Skeletal muscle tissue (tissue), 4 donors: ENCODE data around the gene ARID2. TPM values are rescaled to one million over a fixed set of nuclear protein-coding genes. Genes with fewer than 3 reads are reported as not detected.

Experiments
- H3K27ac ChIP-seq: one replicate; pipeline ENCODE4 v1.7.0; 2013; ENCODE audit warnings: mild to moderate bottlenecking, low read depth, low read length, inconsistent platforms
- H3K27me3 ChIP-seq, 3 donors: one replicate each; pipeline ENCODE4 v1.7.0; 2013; ENCODE audit warnings: low read length in 3 of 3; ENCODE audit not compliant: control insufficient read depth in 3 of 3, insufficient read depth in 3 of 3
- H3K36me3 ChIP-seq, 3 donors: one replicate each; pipeline ENCODE4 v1.7.0; 2013; ENCODE audit warnings: low read length in 3 of 3; ENCODE audit not compliant: control insufficient read depth in 3 of 3, insufficient read depth in 3 of 3
- H3K4me1 ChIP-seq, 3 donors: one replicate each; pipeline ENCODE4 v1.7.0; 2013; ENCODE audit warnings: low read length in 3 of 3, mild to moderate bottlenecking in 3 of 3; ENCODE audit not compliant: control insufficient read depth in 3 of 3, insufficient read depth in 3 of 3
- H3K4me3 ChIP-seq, 3 donors: one replicate each; pipeline ENCODE4 v1.7.0; 2013; ENCODE audit warnings: low read length in 3 of 3
- H3K9ac ChIP-seq, 3 donors: one replicate each; pipeline ENCODE4 v1.7.0; 2013; ENCODE audit warnings: low read length in 3 of 3, mild to moderate bottlenecking in 3 of 3, moderate library complexity in 2 of 3, low read depth in 1 of 3
- H3K9me3 ChIP-seq, 3 donors: one replicate each; pipeline ENCODE4 v1.7.0; 2013; ENCODE audit warnings: low read length in 3 of 3; ENCODE audit not compliant: control insufficient read depth in 3 of 3
- total RNA-seq: library from RNA; depleted of rRNA; stranded (reverse); fragments of >200 nt; gene quantifications from one replicate; pipeline ENCODE4 v1.2.3, GENCODE V29; 2014
- donor health status: Osteomylitis.

Gene ARID2
- total RNA-seq, 1 donor from 2014 or later: 43.3 TPM

GRCh38 chr12:45756666-45757065 is 27.2 kb downstream of the ARID2 start:
- Histone ChIP-seq H3K36me3 (no peaks in the 10 kb centered on the region), H3K9me3 (no peaks in the 10 kb centered on the region), H3K4me3 (no peak overlapping the region), H3K27me3 (no peaks in the 10 kb centered on the region), H3K9ac (no peak overlapping the region), H3K4me1 (peaks cover 5 to 7% (median 6%) of the 10 kb centered on the region in 3 donors), H3K27ac (no peak overlapping the region)

- H3K9ac ChIP-seq: no peak overlapping the region
- no peaks in the 10 kb centered on the region for H3K9me3 ChIP-seq
- H3K4me1 ChIP-seq: peaks cover 5 to 7% (median 6%) of the 10 kb centered on the region in 3 donors
- no peaks in the 10 kb centered on the region for H3K36me3 ChIP-seq
- H3K27ac ChIP-seq: no peak overlapping the region
- H3K27me3 ChIP-seq: no peaks in the 10 kb centered on the region
- no peak overlapping the region for H3K4me3 ChIP-seq
Observed at GRCh38 chr12:45757172-45757571, 27.7 kb downstream of the ARID2 start.

- H3K4me1 ChIP-seq: no peaks in the 10 kb centered on the region
- H3K9me3 ChIP-seq: no peaks in the 10 kb centered on the region
- H3K9ac ChIP-seq: no peak overlapping the region
- no peak overlapping the region for H3K27ac ChIP-seq
- H3K27me3 ChIP-seq: no peaks in the 10 kb centered on the region
- no peaks in the 10 kb centered on the region for H3K36me3 ChIP-seq
- no peak overlapping the region for H3K4me3 ChIP-seq
Observed at GRCh38 chr12:45760333-45760732, 30.8 kb downstream of the ARID2 start.

- Histone ChIP-seq H3K4me1 (no peaks in the 10 kb centered on the region), H3K36me3 (no peaks in the 10 kb centered on the region), H3K9ac (peak overlapping the region in 1 of 3 donors; percentile 2), H3K27ac (no peak overlapping the region), H3K9me3 (no peaks in the 10 kb centered on the region), H3K27me3 (no peaks in the 10 kb centered on the region), H3K4me3 (no peak overlapping the region)
Observed at GRCh38 chr12:45762185-45763110, 32.9 kb downstream of the ARID2 start.

- Histone ChIP-seq H3K9me3 (no peaks in the 10 kb centered on the region), H3K36me3 (no peaks in the 10 kb centered on the region), H3K4me1 (no peaks in the 10 kb centered on the region), H3K27ac (no peak overlapping the region), H3K27me3 (no peaks in the 10 kb centered on the region), H3K4me3 (no peak overlapping the region), H3K9ac (no peak overlapping the region)
Observed at GRCh38 chr12:45763381-45763780, 33.9 kb downstream of the ARID2 start.

GRCh38 chr12:45768194-45768593 is 38.7 kb downstream of the ARID2 start:
- no peaks in the 10 kb centered on the region for H3K36me3 ChIP-seq
- peaks cover 0 to 4% (median 0%) of the 10 kb centered on the region in 3 donors for H3K4me1 ChIP-seq
- no peaks in the 10 kb centered on the region for H3K9me3 ChIP-seq
- no peak overlapping the region for H3K4me3 ChIP-seq
- no peak overlapping the region for H3K9ac ChIP-seq
- no peak overlapping the region for H3K27ac ChIP-seq
- H3K27me3 ChIP-seq: no peaks in the 10 kb centered on the region

GRCh38 chr12:45773747-45774146 is 44.2 kb downstream of the ARID2 start:
- Histone ChIP-seq H3K4me1 (peaks cover 11 to 22% (median 13%) of the 10 kb centered on the region in 3 donors), H3K4me3 (no peak overlapping the region), H3K27me3 (no peaks in the 10 kb centered on the region), H3K27ac (no peak overlapping the region), H3K9me3 (no peaks in the 10 kb centered on the region), H3K9ac (no peak overlapping the region), H3K36me3 (no peaks in the 10 kb centered on the region)

GRCh38 chr12:45774508-45775162 is 45.1 kb downstream of the ARID2 start:
- no peaks in the 10 kb centered on the region for H3K36me3 ChIP-seq
- no peaks in the 10 kb centered on the region for H3K27me3 ChIP-seq
- H3K4me1 ChIP-seq: peaks cover 11 to 22% (median 13%) of the 10 kb centered on the region in 3 donors
- H3K9me3 ChIP-seq: no peaks in the 10 kb centered on the region
- H3K9ac ChIP-seq: peak overlapping the region in 2 of 3 donors; percentile 4 to 55
- peak overlapping the region; percentile 86 for H3K27ac ChIP-seq
- peak overlapping the region in 1 of 3 donors; percentile 17 for H3K4me3 ChIP-seq

GRCh38 chr12:45775465-45775864 is 46.0 kb downstream of the ARID2 start:
- no peaks in the 10 kb centered on the region for H3K36me3 ChIP-seq
- peak overlapping the region; percentile 86 for H3K27ac ChIP-seq
- H3K4me3 ChIP-seq: no peak overlapping the region
- H3K4me1 ChIP-seq: peaks cover 11 to 22% (median 13%) of the 10 kb centered on the region in 3 donors
- H3K9ac ChIP-seq: peak overlapping the region in 2 of 3 donors; percentile 45 to 55
- no peaks in the 10 kb centered on the region for H3K9me3 ChIP-seq
- no peaks in the 10 kb centered on the region for H3K27me3 ChIP-seq

GRCh38 chr12:45775964-45776363 is 46.5 kb downstream of the ARID2 start:
- Histone ChIP-seq H3K27me3 (no peaks in the 10 kb centered on the region), H3K4me1 (peaks cover 11 to 22% (median 13%) of the 10 kb centered on the region in 3 donors), H3K9me3 (no peaks in the 10 kb centered on the region), H3K4me3 (peak overlapping the region in 1 of 3 donors; percentile 8), H3K36me3 (no peaks in the 10 kb centered on the region), H3K9ac (peak overlapping the region in 2 of 3 donors; percentile 45 to 60), H3K27ac (peak overlapping the region; percentile 86)
